ENCODE measurements around the gene LBP.
A peak's percentile ranks its signal among the peaks of the same experiment; 100 is the strongest.

DNA sequence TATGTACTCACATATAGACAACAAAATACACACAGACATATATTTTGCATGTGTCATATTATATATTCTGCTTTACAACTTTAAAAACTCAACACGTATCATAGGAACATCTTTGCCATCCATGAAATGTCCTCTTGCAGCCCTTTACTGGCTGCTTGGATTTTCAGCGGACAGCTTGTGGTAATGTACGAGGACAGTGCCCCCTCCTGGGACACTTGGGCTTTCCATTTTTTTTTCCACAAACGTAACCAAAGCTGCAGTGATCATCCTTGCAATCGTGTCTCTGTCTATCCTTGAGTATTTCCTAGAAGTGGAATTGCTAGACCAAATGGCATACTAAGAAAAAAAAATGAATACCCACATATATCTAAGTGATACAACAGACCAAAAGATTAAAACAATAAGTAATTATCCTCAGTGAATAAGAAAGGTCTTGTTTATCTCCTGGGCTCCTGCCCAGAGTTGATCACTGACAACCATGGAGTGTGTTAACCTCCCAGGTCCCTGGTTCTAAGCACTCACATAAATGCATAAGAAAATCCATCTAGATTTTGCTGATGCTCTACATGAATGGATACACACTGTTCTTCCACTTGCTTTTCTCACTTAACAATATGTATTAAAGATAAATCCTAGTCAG lies 24.2 kb upstream of the LBP start:
- no peak for TF ChIP-seq POLR2A (IDR thresholded peaks at IDR 0.05)
- TF ChIP-seq, protein P1, sequence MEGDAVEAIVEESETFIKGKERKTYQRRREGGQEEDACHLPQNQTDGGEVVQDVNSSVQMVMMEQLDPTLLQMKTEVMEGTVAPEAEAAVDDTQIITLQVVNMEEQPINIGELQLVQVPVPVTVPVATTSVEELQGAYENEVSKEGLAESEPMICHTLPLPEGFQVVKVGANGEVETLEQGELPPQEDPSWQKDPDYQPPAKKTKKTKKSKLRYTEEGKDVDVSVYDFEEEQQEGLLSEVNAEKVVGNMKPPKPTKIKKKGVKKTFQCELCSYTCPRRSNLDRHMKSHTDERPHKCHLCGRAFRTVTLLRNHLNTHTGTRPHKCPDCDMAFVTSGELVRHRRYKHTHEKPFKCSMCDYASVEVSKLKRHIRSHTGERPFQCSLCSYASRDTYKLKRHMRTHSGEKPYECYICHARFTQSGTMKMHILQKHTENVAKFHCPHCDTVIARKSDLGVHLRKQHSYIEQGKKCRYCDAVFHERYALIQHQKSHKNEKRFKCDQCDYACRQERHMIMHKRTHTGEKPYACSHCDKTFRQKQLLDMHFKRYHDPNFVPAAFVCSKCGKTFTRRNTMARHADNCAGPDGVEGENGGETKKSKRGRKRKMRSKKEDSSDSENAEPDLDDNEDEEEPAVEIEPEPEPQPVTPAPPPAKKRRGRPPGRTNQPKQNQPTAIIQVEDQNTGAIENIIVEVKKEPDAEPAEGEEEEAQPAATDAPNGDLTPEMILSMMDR (IDR thresholded peaks at IDR 0.05), result peak in 5 of 7 experiments; percentile 17 to 47 (median 30)

Measured in stomach (tissue), 4 donors.